Smooth muscle cell (in vitro differentiated cells): ENCODE measurements around the gene CKAP5. TPM values are rescaled to one million over a fixed set of nuclear protein-coding genes. Genes with fewer than 3 reads are reported as not detected.

Experiments
- DNase-seq: peaks from one replicate; lab custom pipeline; 2025; ENCODE audit not compliant: unreplicated experiment; lab: John Stamatoyannopoulos, UW
- H2AFZ ChIP-seq: fragments of 200-600 bp; sonication (generic); 2 replicates; pipeline ENCODE4 v1.6.0; 2016; ENCODE audit warnings: antibody characterized with exemption, low read depth, mild to moderate bottlenecking
- H3F3A ChIP-seq: fragments of 200-600 bp; sonication (generic); 2 replicates; pipeline ENCODE4 v1.6.0; 2017; ENCODE audit warnings: antibody characterized with exemption, low read depth
- H3K27ac ChIP-seq: fragments of 200-600 bp; sonication (generic); 2 replicates; pipeline ENCODE4 v1.5.1; 2016; ENCODE audit warnings: low read depth, mild to moderate bottlenecking
- H3K27me3 ChIP-seq: fragments of 200-600 bp; sonication (generic); 2 replicates; pipeline ENCODE4 v1.6.1; 2016; ENCODE audit warnings: low read depth, mild to moderate bottlenecking
- H3K36me3 ChIP-seq: fragments of 200-600 bp; sonication (generic); 2 replicates; pipeline ENCODE4 v1.5.1; 2016; ENCODE audit warnings: low read depth
- H3K4me1 ChIP-seq: fragments of 200-600 bp; sonication (generic); 2 replicates; pipeline ENCODE4 v1.5.1; 2016; ENCODE audit warnings: low read depth
- H3K4me2 ChIP-seq: fragments of 200-600 bp; sonication (generic); 2 replicates; pipeline ENCODE4 v1.6.0; 2016; ENCODE audit warnings: mild to moderate bottlenecking
- H3K4me3 ChIP-seq: fragments of 200-600 bp; sonication (generic); 2 replicates; pipeline ENCODE4 v1.5.1; 2016; ENCODE audit warnings: mild to moderate bottlenecking
- H3K79me2 ChIP-seq: fragments of 200-600 bp; sonication (generic); 2 replicates; pipeline ENCODE4 v1.6.0; 2016; ENCODE audit warnings: low read depth, mild to moderate bottlenecking
- H3K9ac ChIP-seq: fragments of 200-600 bp; sonication (generic); 2 replicates; pipeline ENCODE4 v1.6.0; 2016; ENCODE audit warnings: low read depth
- H3K9me3 ChIP-seq: fragments of 200-600 bp; sonication (generic); replicated peaks from 2 replicates; pipeline ENCODE4 v1.5.1; 2016; ENCODE audit warnings: low read depth
- H4K20me1 ChIP-seq: fragments of 200-600 bp; sonication (generic); 2 replicates; pipeline ENCODE4 v1.6.0; 2016; ENCODE audit warnings: low read depth
- CTCF ChIP-seq: fragments of 200-600 bp; sonication (generic); IDR thresholded peaks from 2 replicates; pipeline ENCODE4 v1.5.1; 2017; ENCODE audit warnings: borderline replicate concordance, mild to moderate bottlenecking, antibody characterized with exemption; ENCODE audit not compliant: insufficient read depth, poor library complexity, severe bottlenecking
- WGBS: methylation state at CpG from one replicate; pipeline ENCODE4 v1.1.7; 2016; ENCODE audit warnings: low lambda C conversion rate; 5-methylcytosine and 5-hydroxymethylcytosine counted together
- polyA plus RNA-seq: library from polyadenylated mRNA; unstranded; fragments of >200 nt; fragmentation: Nextera tagmentation; extraction: Ambion mirVana; gene quantifications from 2 replicates; pipeline ENCODE4 v1.2.1, GENCODE V29; 2016
- total RNA-seq: library from RNA; depleted of rRNA; stranded (reverse); fragments of >200 nt; gene quantifications from 2 replicates; pipeline ENCODE4 v1.2.3, GENCODE V29; 2014

CKAP5 gene
- total and polyA plus RNA-seq, 2 experiments from 2014 or later, result 24.5 to 57.0 TPM

- no peak for TF ChIP-seq CTCF
- Histone ChIP-seq H3K9ac (peak within 1 kb of the TSS; percentile 92), H4K20me1 (peaks cover 10% of the 10 kb centered on the region), H3K27ac (peak within 1 kb of the TSS; percentile 96), H3K4me1 (peaks cover 8% of the 10 kb centered on the region), H3K4me2 (peak within 1 kb of the TSS; percentile 100), H3K36me3 (peaks cover 6% of the 10 kb centered on the region), H3K27me3 (no peaks in the 10 kb centered on the region), H2AFZ (peak within 1 kb of the TSS; percentile 96), H3K79me2 (peaks cover 44% of the 10 kb centered on the region), H3K9me3 (no peaks in the 10 kb centered on the region), H3F3A (peaks cover 8% of the 10 kb centered on the region), H3K4me3 (peak within 1 kb of the TSS; percentile 73)
- 1% methylated on average over 28 of the region's 44 CpGs for WGBS
- DNase-seq, result peak; percentile 89
These were observed 145.6 kb downstream of the CKAP5 start, which contains the start of the genes ARHGAP1 and ZNF408 for GRCh38 chr11:46700241-46701077. ARHGAP1 (minus strand) TSS chr11:46700619; CDS start chr11:46696107, 4,512 bp downstream. ZNF408 (plus strand) TSS chr11:46701031; CDS start chr11:46701048, 17 bp downstream.

- no peaks in the 10 kb centered on the region for H3K27me3 ChIP-seq
- H3K4me3 ChIP-seq, result peak overlapping the region; percentile 73
- peaks cover 8% of the 10 kb centered on the region for H3F3A ChIP-seq
- 67% methylated on average over 1 of the region's 1 CpG for WGBS
- peaks cover 6% of the 10 kb centered on the region for H3K36me3 ChIP-seq
- no peak for DNase-seq
- H3K9ac ChIP-seq, result no peak overlapping the region
- peaks cover 8% of the 10 kb centered on the region for H3K4me1 ChIP-seq
- peak overlapping the region; percentile 100 for H3K4me2 ChIP-seq
- no peak overlapping the region for H2AFZ ChIP-seq
- no peaks in the 10 kb centered on the region for H3K9me3 ChIP-seq
- peak overlapping the region; percentile 96 for H3K27ac ChIP-seq
- TF ChIP-seq CTCF, result no peak
- peaks cover 44% of the 10 kb centered on the region for H3K79me2 ChIP-seq
- peaks cover 11% of the 10 kb centered on the region for H4K20me1 ChIP-seq
These were observed 147.5 kb downstream of the CKAP5 start for GRCh38 chr11:46698597-46698996.

- H3F3A ChIP-seq, result peaks cover 8% of the 10 kb centered on the region
- no peaks in the 10 kb centered on the region for H3K27me3 ChIP-seq
- H3K4me2 ChIP-seq, result peak overlapping the region; percentile 11
- H3K36me3 ChIP-seq, result no peaks in the 10 kb centered on the region
- H3K27ac ChIP-seq, result peak overlapping the region; percentile 96
- H3K4me1 ChIP-seq, result peaks cover 8% of the 10 kb centered on the region
- no peaks in the 10 kb centered on the region for H3K9me3 ChIP-seq
- H4K20me1 ChIP-seq, result peaks cover 14% of the 10 kb centered on the region
- H2AFZ ChIP-seq, result no peak overlapping the region
- no peak overlapping the region for H3K9ac ChIP-seq
- no peak for DNase-seq
- 57% methylated on average over 2 of the region's 2 CpGs for WGBS
- peaks cover 41% of the 10 kb centered on the region for H3K79me2 ChIP-seq
- TF ChIP-seq CTCF, result no peak
- no peak overlapping the region for H3K4me3 ChIP-seq
These were observed 148.4 kb downstream of the CKAP5 start for GRCh38 chr11:46697723-46698122.
